ENCODE results near the gene NGB. TPM values are rescaled to one million over a fixed set of nuclear protein-coding genes. Genes with fewer than 3 reads are reported as not detected.

The NGB gene
- total and polyA plus RNA-seq, 9 of the 15 experiments (the other 6 are each of a cell fraction or from before 2014, with no cell fraction given): not detected

DNA sequence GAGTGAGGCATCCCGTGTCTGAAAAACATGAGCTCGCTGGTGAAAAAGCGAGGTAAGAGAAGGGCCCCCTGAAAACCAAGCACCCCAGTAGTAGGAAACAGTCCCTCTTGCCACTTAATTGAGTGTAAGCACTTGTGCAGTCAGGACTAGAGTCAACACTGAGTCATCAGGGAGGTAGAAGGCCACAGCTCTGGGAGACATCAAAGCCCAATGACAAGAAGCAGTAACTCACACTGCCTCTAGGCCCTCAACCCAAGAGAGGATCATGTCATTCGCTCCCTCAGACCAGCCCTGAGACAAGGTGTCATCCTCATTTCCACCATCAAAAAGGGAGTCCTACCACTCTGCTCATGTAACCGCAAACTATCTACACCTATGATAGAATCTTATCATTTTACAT lies 31.9 kb upstream of the NGB start (continued):
- TF ChIP-seq, protein P1, sequence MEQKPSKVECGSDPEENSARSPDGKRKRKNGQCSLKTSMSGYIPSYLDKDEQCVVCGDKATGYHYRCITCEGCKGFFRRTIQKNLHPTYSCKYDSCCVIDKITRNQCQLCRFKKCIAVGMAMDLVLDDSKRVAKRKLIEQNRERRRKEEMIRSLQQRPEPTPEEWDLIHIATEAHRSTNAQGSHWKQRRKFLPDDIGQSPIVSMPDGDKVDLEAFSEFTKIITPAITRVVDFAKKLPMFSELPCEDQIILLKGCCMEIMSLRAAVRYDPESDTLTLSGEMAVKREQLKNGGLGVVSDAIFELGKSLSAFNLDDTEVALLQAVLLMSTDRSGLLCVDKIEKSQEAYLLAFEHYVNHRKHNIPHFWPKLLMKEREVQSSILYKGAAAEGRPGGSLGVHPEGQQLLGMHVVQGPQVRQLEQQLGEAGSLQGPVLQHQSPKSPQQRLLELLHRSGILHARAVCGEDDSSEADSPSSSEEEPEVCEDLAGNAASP (IDR thresholded peaks at IDR 0.05): no peak
- TF ChIP-seq NR2C2 (CRISPR knock-in tag; IDR thresholded peaks at IDR 0.05): no peak
- TF ChIP-seq NR2C2 (tag; IDR thresholded peaks at IDR 0.05): peak; percentile 37; the same call in 1 of the 2 replicates
- no peak for TF ChIP-seq PML (IDR thresholded peaks at IDR 0.05; ENCODE audit: low read length)
- no peak for TF ChIP-seq MYC (IDR thresholded peaks at IDR 0.05; ENCODE audit: low read depth, low read length)
- no peak for TF ChIP-seq MYC (CRISPR knock-in tag; IDR thresholded peaks at IDR 0.05; ENCODE audit: borderline replicate concordance, low read depth)
- no peak for TF ChIP-seq ATF1 (CRISPR knock-in tag; IDR thresholded peaks at IDR 0.05)
- no peak for TF ChIP-seq ATF1 (tag; IDR thresholded peaks at IDR 0.05)
- TF ChIP-seq L3MBTL2 (IDR thresholded peaks at IDR 0.05): no peak
- TF ChIP-seq, protein P2, sequence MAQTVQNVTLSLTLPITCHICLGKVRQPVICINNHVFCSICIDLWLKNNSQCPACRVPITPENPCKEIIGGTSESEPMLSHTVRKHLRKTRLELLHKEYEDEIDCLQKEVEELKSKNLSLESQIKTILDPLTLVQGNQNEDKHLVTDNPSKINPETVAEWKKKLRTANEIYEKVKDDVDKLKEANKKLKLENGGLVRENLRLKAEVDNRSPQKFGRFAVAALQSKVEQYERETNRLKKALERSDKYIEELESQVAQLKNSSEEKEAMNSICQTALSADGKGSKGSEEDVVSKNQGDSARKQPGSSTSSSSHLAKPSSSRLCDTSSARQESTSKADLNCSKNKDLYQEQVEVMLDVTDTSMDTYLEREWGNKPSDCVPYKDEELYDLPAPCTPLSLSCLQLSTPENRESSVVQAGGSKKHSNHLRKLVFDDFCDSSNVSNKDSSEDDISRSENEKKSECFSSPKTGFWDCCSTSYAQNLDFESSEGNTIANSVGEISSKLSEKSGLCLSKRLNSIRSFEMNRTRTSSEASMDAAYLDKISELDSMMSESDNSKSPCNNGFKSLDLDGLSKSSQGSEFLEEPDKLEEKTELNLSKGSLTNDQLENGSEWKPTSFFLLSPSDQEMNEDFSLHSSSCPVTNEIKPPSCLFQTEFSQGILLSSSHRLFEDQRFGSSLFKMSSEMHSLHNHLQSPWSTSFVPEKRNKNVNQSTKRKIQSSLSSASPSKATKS (CRISPR knock-in tag; IDR thresholded peaks at IDR 0.05): no peak
- TF ChIP-seq JUND (IDR thresholded peaks at IDR 0.05; ENCODE audit: borderline replicate concordance, low read depth, low read length): peak; percentile 64; the same call in 1 of the 2 replicates
- TF ChIP-seq JUND (tag; IDR thresholded peaks at IDR 0.05; ENCODE audit: borderline replicate concordance, low read depth, low read length): peak; percentile 44; the same call in 1 of the 3 replicates
- TF ChIP-seq SFPQ (IDR thresholded peaks at IDR 0.05; ENCODE audit: low read depth, low read length): no peak
- no peak for TF ChIP-seq PRMT5 (CRISPR knock-in tag; IDR thresholded peaks at IDR 0.05)
- no peak for TF ChIP-seq ZBTB1 (CRISPR knock-in tag; IDR thresholded peaks at IDR 0.05; ENCODE audit: borderline replicate concordance, low read depth)
- no peak for TF ChIP-seq ZNF23 (CRISPR knock-in tag; IDR thresholded peaks at IDR 0.05)
- TF ChIP-seq HEY1 (CRISPR knock-in tag; IDR thresholded peaks at IDR 0.05; ENCODE audit: borderline replicate concordance): no peak
- TF ChIP-seq STAG1 (CRISPR knock-in tag; IDR thresholded peaks at IDR 0.05; ENCODE audit: borderline replicate concordance): no peak
- peak; percentile 59 for TF ChIP-seq MEIS2 (IDR thresholded peaks at IDR 0.05; ENCODE audit: partially characterized antibody)
- TF ChIP-seq NFYB (IDR thresholded peaks at IDR 0.05; ENCODE audit: extremely low read depth, insufficient read length): no peak
